IPS-18a (cell line): ENCODE results near the gene NUAK1.

Experiments used
- H3K27ac ChIP-seq: one replicate; pipeline ENCODE4 v1.5.1; 2013; ENCODE audit warnings: low read length
- H3K27me3 ChIP-seq: one replicate; pipeline ENCODE4 v1.6.1; 2013; ENCODE audit warnings: mild to moderate bottlenecking, low read length; ENCODE audit not compliant: control insufficient read depth, insufficient read depth
- H3K36me3 ChIP-seq: one replicate; pipeline ENCODE4 v1.6.1; 2013; ENCODE audit warnings: low read depth, low read length; ENCODE audit not compliant: control insufficient read depth
- H3K4me1 ChIP-seq: one replicate; pipeline ENCODE4 v1.6.1; 2013; ENCODE audit warnings: low read depth, low read length; ENCODE audit not compliant: control insufficient read depth
- H3K4me3 ChIP-seq: one replicate; pipeline ENCODE4 v1.5.1; 2013; ENCODE audit warnings: low read length
- H3K9ac ChIP-seq: one replicate; pipeline ENCODE4 v1.6.1; 2013; ENCODE audit warnings: mild to moderate bottlenecking, low read length, moderate library complexity
- H3K9me3 ChIP-seq: one replicate; pipeline ENCODE4 v1.6.1; 2013; ENCODE audit warnings: low read depth, low read length; ENCODE audit not compliant: control insufficient read depth

NUAK1 gene

DNA sequence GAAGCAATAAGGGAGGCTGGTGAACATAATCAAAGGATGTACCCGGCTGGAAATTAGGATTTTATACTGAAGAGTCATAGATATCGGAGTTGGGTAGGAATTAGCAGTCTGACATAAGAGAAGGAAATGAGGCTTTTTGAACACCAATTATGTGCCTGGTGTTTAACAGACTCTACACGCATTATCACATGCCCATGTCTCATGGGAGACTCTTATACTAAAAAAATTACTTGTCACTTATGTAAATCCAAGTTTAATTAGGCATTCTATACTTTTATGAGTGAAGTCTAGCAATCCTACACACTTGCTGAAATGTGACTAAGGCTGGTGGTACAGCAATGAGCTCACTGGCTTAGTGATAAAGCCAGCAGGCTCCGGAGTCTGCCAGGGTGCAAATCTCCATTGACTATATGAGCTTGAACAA lies 93.5 kb downstream of the NUAK1 start:
- H3K27me3 ChIP-seq = no peaks in the 10 kb centered on the region
- no peak overlapping the region for H3K27ac ChIP-seq
- H3K9ac ChIP-seq = no peak overlapping the region
- H3K4me3 ChIP-seq = no peak overlapping the region
- H3K9me3 ChIP-seq = no peaks in the 10 kb centered on the region
- no peaks in the 10 kb centered on the region for H3K4me1 ChIP-seq
- H3K36me3 ChIP-seq = no peaks in the 10 kb centered on the region

DNA sequence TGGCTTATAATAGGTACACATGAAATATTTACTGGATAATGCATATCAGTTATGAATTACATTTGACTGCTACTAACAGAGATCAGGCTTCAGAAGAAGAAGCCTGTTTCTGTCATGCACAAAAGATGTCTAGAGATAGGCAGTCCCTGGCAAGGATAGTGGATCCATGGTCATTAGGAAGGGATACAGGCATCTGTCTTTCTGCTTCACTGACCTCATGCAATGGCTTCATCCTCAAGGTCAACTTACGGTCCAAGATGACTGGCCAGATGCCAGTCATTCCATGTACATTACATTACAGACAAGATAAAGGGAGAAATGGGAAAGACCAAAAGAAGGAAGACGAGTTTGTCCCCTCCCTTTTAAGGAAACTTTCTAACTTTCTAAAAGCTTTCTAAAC lies 94.0 kb downstream of the NUAK1 start:
- no peaks in the 10 kb centered on the region for H3K9me3 ChIP-seq
- no peaks in the 10 kb centered on the region for H3K4me1 ChIP-seq
- no peak overlapping the region for H3K27ac ChIP-seq
- no peaks in the 10 kb centered on the region for H3K27me3 ChIP-seq
- no peak overlapping the region for H3K9ac ChIP-seq
- no peak overlapping the region for H3K4me3 ChIP-seq
- H3K36me3 ChIP-seq = no peaks in the 10 kb centered on the region

DNA sequence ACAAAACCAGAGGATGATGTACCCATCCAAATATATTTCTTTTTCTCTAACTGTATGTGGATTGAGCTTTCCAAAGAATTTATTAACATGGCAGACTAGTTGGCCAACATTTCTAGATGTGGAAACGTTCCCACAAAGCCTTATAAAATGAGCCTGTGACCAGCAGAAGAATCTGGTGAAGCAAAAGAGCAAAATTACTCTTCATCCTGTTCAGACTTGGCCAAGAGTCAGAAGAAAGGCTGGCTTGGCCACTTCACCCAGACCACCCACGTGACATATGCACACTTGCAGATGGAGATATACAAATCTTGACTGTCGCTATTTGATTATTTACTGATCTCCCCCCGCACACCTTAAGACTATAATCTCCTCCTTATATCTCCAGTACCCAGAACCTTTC lies 96.7 kb downstream of the NUAK1 start:
- no peaks in the 10 kb centered on the region for H3K9me3 ChIP-seq
- H3K9ac ChIP-seq = no peak overlapping the region
- no peak overlapping the region for H3K4me3 ChIP-seq
- H3K27ac ChIP-seq = no peak overlapping the region
- H3K36me3 ChIP-seq = no peaks in the 10 kb centered on the region
- H3K27me3 ChIP-seq = no peaks in the 10 kb centered on the region
- no peaks in the 10 kb centered on the region for H3K4me1 ChIP-seq

DNA sequence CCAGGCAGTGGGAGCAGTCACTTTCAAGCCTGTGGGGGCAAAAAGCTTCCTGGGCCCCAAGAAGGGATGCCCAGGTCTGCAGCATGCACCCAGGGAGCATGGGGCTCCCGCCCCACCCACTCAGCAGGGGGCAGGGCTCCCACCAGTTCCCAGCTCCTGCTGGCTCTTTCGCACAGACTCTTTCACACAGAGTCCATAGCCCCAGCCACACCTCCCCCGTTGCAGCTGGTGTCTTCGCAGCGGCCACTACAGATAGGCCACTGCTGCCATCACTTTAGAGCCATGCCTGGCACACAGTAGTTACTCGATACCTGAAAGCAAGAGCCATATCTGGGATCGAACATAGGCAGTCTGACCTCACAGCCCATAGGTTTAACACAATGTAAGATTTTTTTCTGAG lies 98.2 kb downstream of the NUAK1 start:
- Histone ChIP-seq H3K27me3 (no peaks in the 10 kb centered on the region), H3K36me3 (no peaks in the 10 kb centered on the region), H3K9ac (no peak overlapping the region), H3K4me3 (no peak overlapping the region), H3K27ac (no peak overlapping the region), H3K9me3 (no peaks in the 10 kb centered on the region), H3K4me1 (no peaks in the 10 kb centered on the region)

DNA sequence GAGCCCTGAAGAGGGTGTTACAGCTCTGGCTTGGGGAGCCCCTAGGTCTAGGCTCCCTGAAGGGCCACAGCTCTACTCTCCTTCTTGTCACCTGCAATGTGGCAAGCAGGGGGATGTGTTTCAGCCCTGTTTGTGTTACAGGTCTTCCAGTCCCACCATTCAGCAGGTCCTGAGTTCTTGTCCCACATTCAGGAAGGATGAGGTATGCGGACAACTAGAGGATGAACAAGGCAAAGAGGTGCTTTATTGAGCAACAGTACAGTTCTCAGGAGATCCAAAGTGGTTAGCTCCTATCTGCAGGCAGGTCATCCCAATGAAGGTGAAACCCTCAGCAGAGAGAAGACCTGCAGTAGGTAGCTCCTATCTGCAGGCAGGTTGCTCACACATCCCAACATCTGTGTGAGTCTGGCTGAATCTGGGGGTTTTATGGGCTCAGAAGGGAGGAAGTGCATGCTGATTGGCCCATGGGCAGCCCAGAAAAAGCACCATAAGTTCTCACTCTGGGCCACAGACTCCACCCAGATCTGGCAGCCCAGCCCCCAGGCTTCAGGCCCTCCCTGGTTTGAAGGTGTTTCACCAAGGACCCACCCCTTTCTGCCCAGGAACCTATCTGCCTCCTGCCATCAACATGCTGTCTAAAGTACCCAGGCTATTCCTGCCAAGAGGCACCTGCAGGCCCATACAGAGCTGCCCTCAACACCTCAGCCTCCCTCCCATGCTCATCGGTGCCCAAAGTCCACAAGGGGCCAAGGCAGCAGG lies 98.9 kb downstream of the NUAK1 start:
- Histone ChIP-seq H3K27me3 (no peaks in the 10 kb centered on the region), H3K9ac (no peak overlapping the region), H3K4me3 (no peak overlapping the region), H3K36me3 (no peaks in the 10 kb centered on the region), H3K27ac (no peak overlapping the region), H3K4me1 (no peaks in the 10 kb centered on the region), H3K9me3 (no peaks in the 10 kb centered on the region)

DNA sequence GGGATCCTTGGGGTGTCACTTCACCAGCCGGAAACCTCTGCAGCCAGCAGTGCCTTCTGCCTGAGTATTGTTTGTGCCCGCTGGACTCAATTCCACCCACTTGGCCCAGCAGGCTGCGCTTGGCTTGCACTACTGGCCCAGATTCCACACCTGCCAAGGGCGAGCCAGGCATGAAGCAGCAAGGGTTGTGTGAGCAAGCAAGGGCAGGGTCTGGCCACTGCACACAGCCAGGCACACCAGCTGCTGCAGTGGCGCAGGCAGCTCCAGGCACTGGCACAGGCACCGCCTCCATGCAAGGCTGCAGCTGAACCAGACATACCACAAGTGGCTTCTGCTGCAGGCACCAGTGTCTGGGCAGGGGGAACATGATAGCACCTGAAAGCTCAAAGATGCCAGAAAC lies 99.5 kb downstream of the NUAK1 start:
- Histone ChIP-seq H3K4me1 (no peaks in the 10 kb centered on the region), H3K9ac (no peak overlapping the region), H3K27me3 (no peaks in the 10 kb centered on the region), H3K27ac (no peak overlapping the region), H3K36me3 (no peaks in the 10 kb centered on the region), H3K9me3 (no peaks in the 10 kb centered on the region), H3K4me3 (no peak overlapping the region)

DNA sequence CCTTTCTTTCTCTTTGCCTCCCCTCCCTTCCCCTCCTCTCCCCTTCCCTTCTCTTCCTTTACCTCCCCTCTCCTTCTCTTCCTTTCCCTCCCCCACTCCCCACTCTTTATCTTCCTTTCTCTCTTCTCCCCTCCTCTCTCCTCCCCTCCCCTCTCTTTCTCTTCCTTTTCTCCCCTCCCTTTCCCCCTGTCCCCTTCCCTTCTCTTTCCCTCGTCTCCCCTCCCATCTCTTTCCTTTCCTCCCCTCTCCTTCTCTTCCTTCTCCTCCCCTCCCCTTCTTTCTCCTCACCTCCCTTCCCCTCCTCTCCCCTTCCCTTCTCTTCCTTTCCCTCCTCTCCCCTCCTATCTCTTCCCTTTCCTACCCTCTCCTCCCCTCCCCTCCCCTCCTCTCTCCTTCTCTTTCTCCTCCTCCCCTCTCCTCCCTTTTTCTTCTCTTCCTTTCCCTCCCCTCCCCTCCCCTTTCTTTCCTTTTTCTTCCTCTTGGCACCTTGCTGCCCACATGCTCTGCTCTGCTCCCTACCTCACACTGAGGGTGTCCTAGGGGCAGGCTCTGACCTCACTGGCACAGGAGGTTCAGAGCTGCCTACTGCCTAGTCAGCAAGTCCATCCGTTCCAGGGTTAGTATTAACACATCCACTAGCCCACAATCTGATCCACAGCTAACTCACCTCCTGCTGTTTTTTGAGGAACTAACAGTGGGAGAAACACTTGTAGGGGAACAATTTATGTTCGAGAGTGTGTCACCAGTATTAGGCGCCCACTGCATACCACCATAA lies 101.0 kb downstream of the NUAK1 start:
- Histone ChIP-seq H3K27ac (no peak overlapping the region), H3K9ac (no peak overlapping the region), H3K4me1 (no peaks in the 10 kb centered on the region), H3K36me3 (no peaks in the 10 kb centered on the region), H3K27me3 (no peaks in the 10 kb centered on the region), H3K9me3 (no peaks in the 10 kb centered on the region), H3K4me3 (no peak overlapping the region)

DNA sequence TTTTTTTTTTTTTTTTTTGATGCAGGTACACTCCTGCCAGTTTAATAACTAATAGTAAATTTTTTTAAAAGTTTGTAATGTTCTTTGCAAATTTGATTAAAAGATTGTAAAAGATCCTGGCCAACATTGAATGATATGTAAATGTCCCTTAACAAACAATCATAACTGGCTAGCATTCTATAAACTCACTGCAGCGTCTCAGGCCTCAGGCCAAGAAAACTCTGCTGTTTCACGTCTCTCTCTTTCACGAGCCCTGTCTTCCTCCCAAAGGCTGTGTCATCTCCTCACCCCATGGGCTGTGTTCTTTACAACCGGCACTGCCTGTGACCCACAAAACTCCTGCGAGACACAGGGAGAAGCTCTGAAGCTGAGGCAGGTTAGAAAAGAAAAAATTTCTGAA lies 103.3 kb downstream of the NUAK1 start:
- Histone ChIP-seq H3K27ac (no peak overlapping the region), H3K4me3 (no peak overlapping the region), H3K36me3 (no peaks in the 10 kb centered on the region), H3K27me3 (no peaks in the 10 kb centered on the region), H3K9me3 (no peaks in the 10 kb centered on the region), H3K9ac (no peak overlapping the region), H3K4me1 (no peaks in the 10 kb centered on the region)

DNA sequence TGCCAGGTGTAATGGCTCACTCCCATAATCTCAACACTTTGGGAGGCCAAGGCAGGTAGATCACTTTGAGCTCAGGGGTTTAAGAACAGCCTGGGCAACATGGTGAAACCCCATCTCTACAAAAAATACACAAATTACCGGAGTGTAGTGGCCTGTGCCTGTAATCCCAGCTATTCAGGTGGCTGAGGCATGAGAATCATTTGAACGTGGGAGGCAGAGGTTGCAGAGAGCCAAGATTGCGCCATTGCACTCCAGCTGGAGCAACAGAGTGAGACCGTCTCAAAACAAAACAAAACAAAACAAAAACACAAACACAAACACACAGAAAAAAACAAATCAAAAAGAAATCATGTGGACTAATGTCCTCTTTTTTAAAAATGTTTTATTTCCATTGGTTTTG lies 104.4 kb downstream of the NUAK1 start:
- no peak overlapping the region for H3K27ac ChIP-seq
- no peaks in the 10 kb centered on the region for H3K4me1 ChIP-seq
- H3K27me3 ChIP-seq = no peaks in the 10 kb centered on the region
- H3K36me3 ChIP-seq = no peaks in the 10 kb centered on the region
- no peak overlapping the region for H3K4me3 ChIP-seq
- H3K9ac ChIP-seq = no peak overlapping the region
- no peaks in the 10 kb centered on the region for H3K9me3 ChIP-seq

DNA sequence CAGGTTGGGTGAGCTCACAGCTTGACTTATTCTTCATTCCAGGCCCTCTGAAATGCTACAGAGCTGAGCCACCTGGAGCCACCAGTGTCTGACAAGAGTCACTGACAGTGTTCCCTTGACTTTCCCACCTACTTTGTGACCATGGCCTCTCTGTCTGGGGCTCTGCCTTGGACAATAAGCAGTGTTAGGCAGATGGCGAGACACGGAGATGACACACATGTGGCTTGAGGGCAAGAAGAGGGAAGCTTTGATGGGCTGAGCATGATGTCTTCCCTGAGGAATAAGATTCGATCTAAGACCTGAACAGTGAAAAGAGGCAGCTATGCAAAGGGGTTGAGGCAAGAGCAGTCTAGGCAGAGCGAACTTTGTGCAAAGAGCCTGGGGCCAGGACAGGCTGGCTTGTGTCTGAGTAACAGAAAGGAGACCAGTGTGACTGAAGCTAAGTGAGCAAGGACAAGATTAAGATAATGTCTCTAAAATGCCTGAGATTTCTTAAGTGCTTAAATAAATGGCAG lies 105.5 kb downstream of the NUAK1 start:
- Histone ChIP-seq H3K27ac (no peak overlapping the region), H3K4me1 (no peaks in the 10 kb centered on the region), H3K4me3 (no peak overlapping the region), H3K27me3 (no peaks in the 10 kb centered on the region), H3K9ac (no peak overlapping the region), H3K9me3 (no peaks in the 10 kb centered on the region), H3K36me3 (no peaks in the 10 kb centered on the region)

DNA sequence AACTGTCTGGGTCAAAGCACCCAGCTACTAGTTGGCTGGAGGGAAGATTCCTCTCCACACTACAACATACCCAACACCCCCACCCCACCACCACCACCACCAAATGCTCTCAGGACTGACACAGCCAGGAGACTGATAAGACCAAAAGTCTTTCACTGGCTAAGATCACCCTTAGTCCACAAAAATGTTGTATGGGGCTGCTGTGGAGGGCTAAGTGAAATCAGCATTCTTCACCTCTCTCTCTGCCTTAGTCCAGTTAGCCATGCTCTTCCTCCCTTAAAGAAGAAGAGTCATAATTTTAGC lies 106.2 kb downstream of the NUAK1 start:
- Histone ChIP-seq H3K27ac (no peak overlapping the region), H3K4me3 (no peak overlapping the region), H3K9ac (no peak overlapping the region), H3K4me1 (no peaks in the 10 kb centered on the region), H3K36me3 (no peaks in the 10 kb centered on the region), H3K27me3 (no peaks in the 10 kb centered on the region), H3K9me3 (no peaks in the 10 kb centered on the region)
